Pancreas (tissue), 10 donors: ENCODE data around the gene FARS2. TPM values are rescaled to one million over a fixed set of nuclear protein-coding genes. Genes with fewer than 3 reads are reported as not detected.

Experiments used
- ATAC-seq, 4 donors: fragments of 200-7000 bp; cut with Tn5 transposase; one replicate each; pipeline versions ENCODE4 v1.8.0 to v1.9.1; 2020; ENCODE audit warnings: mild to moderate bottlenecking in 4 of 4, moderate library complexity in 4 of 4
- DNase-seq, 6 donors: peaks; one replicate each; pipeline ENCODE4 v3.0.0-alpha.2; 2020
- FAIRE-seq: peaks from 2 replicates; lab custom pipeline; 2012; peaks lifted over from hg19 to GRCh38; lab: Jason Lieb, UNC
- H3K27ac ChIP-seq, 4 donors: fragments of 200-600 bp; sonication (generic); 1 replicate in 3 of 4; 2 replicates in 1 of 4; pipeline versions ENCODE4 v1.5.0 to v1.8.0; 2020
- H3K27me3 ChIP-seq, 4 donors: fragments of 200-600 bp; one replicate each; pipeline ENCODE4 v1.8.0; 2021
- H3K36me3 ChIP-seq, 3 donors: fragments of 200-600 bp; sonication (generic) in 1 of 3; one replicate each; pipeline versions ENCODE4 v1.5.0 to v1.8.0; 2020 to 2021
- H3K4me1 ChIP-seq, 3 donors: fragments of 200-600 bp; one replicate each; pipeline ENCODE4 v1.8.0; 2021
- H3K4me3 ChIP-seq, 4 donors: fragments of 200-600 bp; sonication (generic) in 2 of 4; one replicate each; pipeline versions ENCODE4 v1.5.0 to v1.8.0; 2020 to 2021
- H3K9me3 ChIP-seq, 4 donors: fragments of 200-600 bp; one replicate each; pipeline ENCODE4 v1.8.0; 2021
- CTCF ChIP-seq, 4 donors: fragments of 200-600 bp; sonication (generic) in 3 of 4; IDR thresholded peaks; one replicate each; pipeline versions ENCODE4 v1.5.0 to v1.8.0; 2021; ENCODE audit warnings: antibody characterized with exemption in 4 of 4
- WGBS, 2 donors: extraction: QIAGEN DNeasy Blood & Tissue Kit; methylation state at CpG; one replicate each; pipeline ENCODE4 v1.1.7; 2013; 5-methylcytosine and 5-hydroxymethylcytosine counted together
- intact Hi-C, 3 donors: fragments of 100-400 bp; cut with DNase I; formaldehyde crosslinking; loops; one replicate each; pipeline versions ENCODE4 v1.11.1 to v1.14.2; 2022
- polyA plus RNA-seq, 2 donors: library from polyadenylated mRNA; stranded (reverse); fragments of 200-250 nt; gene quantifications; one replicate each; pipeline ENCODE4 v1.2.3, GENCODE V29; 2013
- total RNA-seq, 6 donors: library from RNA; stranded (reverse); fragmentation: NEBNext Ultra II Directional in 4 of 6; extraction: Animal tissue kit (Norgen Biotek cat#: 25700) in 4 of 6; gene quantifications; one replicate each; pipeline versions ENCODE4 v1.2.1 to v1.2.4, GENCODE V29; 2021 to 2023
- donor health status: healthy with polysubstance abuse.
- donor health status: DM: no; HTN: no; CAD: no; lungs with moderate emphysema.
- donor health status: DM: no; HTN: no; CAD: no.
- donor health status: control.
- donor health status: control.
- donor health status: Bipolar disorder and iron deficiency.
- donor health status: DM: yes; HTN: yes; CAD: no.
- donor health status: DM: no; HTN: no; CAD: no.
- donor health status: DM: no; HTN: no; CAD: no.
- donor health status: DM: yes; HTN: yes; CAD: no.

The FARS2 gene
- total and polyA plus RNA-seq, 8 donors = 4.1 to 10.3 (median 7.5) TPM

GRCh38 chr6:5597413-5597812, 336.1 kb downstream of the FARS2 start:
- Histone ChIP-seq H3K27me3 (no peaks in the 10 kb centered on the region), H3K36me3 (no peaks in the 10 kb centered on the region), H3K27ac (no peak overlapping the region), H3K4me3 (no peak overlapping the region), H3K4me1 (no peaks in the 10 kb centered on the region), H3K9me3 (no peaks in the 10 kb centered on the region)
- no peak for FAIRE-seq
- intact Hi-C loops = no loop called here
- 90 to 94% methylated on average over 7 of the region's 7 CpGs for WGBS, 2 donors
- TF ChIP-seq CTCF (IDR thresholded peaks at IDR 0.05) = no peak
- no peak for ATAC-seq
- no peak for DNase-seq

- WGBS, 2 donors = 87 to 94% methylated on average over 3 of the region's 3 CpGs
- intact Hi-C loops = no loop called here
- Histone ChIP-seq H3K36me3 (no peaks in the 10 kb centered on the region), H3K27ac (no peak overlapping the region), H3K4me3 (no peak overlapping the region), H3K4me1 (no peaks in the 10 kb centered on the region), H3K9me3 (no peaks in the 10 kb centered on the region), H3K27me3 (no peaks in the 10 kb centered on the region)
- no peak for TF ChIP-seq CTCF (IDR thresholded peaks at IDR 0.05)
- DNase-seq (no peak), ATAC-seq (no peak), FAIRE-seq (no peak)
Measured at GRCh38 chr6:5598123-5598522, 336.8 kb downstream of the FARS2 start.

GRCh38 chr6:5599127-5599526, 337.8 kb downstream of the FARS2 start:
- WGBS, 2 donors = 91 to 96% methylated on average over 8 of the region's 8 CpGs

GRCh38 chr6:5605937-5606336, 344.6 kb downstream of the FARS2 start:
- Histone ChIP-seq H3K36me3 (no peaks in the 10 kb centered on the region), H3K4me3 (no peak overlapping the region), H3K27ac (no peak overlapping the region), H3K4me1 (no peaks in the 10 kb centered on the region), H3K27me3 (no peaks in the 10 kb centered on the region), H3K9me3 (no peaks in the 10 kb centered on the region)
- 95 to 97% methylated on average over 5 of the region's 5 CpGs for WGBS, 2 donors
- intact Hi-C loops = no loop called here
- DNase-seq (no peak), FAIRE-seq (no peak), ATAC-seq (no peak)
- no peak for TF ChIP-seq CTCF (IDR thresholded peaks at IDR 0.05)

More at GRCh38 chr6:5599127-5599526, 337.8 kb downstream of the FARS2 start:
- H3K4me3 ChIP-seq = no peak overlapping the region
- intact Hi-C loops = no loop called here
- H3K4me1 ChIP-seq = no peaks in the 10 kb centered on the region
- no peak for DNase-seq
- H3K9me3 ChIP-seq = no peaks in the 10 kb centered on the region
- TF ChIP-seq CTCF (IDR thresholded peaks at IDR 0.05) = no peak
- no peak for FAIRE-seq
- ATAC-seq = no peak
- no peaks in the 10 kb centered on the region for H3K27me3 ChIP-seq
- H3K27ac ChIP-seq = no peak overlapping the region
- no peaks in the 10 kb centered on the region for H3K36me3 ChIP-seq

DNA sequence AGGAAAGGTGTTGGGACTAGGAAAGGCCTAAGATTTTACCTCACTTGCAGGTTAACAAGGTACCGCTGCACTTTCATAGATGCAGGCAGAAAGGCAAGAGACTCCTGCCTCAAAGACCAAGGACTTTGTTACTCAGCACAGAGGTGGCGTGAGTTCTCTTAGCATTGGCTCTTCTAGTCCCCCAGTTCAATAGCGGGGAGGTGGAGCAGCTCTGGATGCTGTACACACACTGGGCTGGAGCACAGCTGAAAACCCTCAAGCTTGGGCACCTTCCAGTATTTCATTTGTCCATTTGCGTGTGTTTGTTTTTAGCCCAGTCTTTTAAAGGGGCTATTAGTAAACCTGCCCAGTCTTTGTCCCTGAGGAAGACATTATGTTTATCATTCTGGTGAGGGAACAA, 345.2 kb downstream of the FARS2 start:
- Histone ChIP-seq H3K4me3 (no peak overlapping the region), H3K36me3 (no peaks in the 10 kb centered on the region), H3K4me1 (no peaks in the 10 kb centered on the region), H3K27me3 (no peaks in the 10 kb centered on the region), H3K27ac (no peak overlapping the region), H3K9me3 (no peaks in the 10 kb centered on the region)
- FAIRE-seq = no peak
- DNase-seq = no peak
- 96 to 99% methylated on average over 4 of the region's 4 CpGs for WGBS, 2 donors
- no peak for ATAC-seq
- TF ChIP-seq CTCF (IDR thresholded peaks at IDR 0.05) = no peak
- intact Hi-C loops = no loop called here
